ENCODE data around the gene MIPOL1. TPM values are rescaled to one million over a fixed set of nuclear protein-coding genes. Genes with fewer than 3 reads are reported as not detected.

MIPOL1 gene
- total RNA-seq, 3 donors from 2014 or later (not counting 1 experiment from before 2014, with no cell fraction given), result not detected

DNA sequence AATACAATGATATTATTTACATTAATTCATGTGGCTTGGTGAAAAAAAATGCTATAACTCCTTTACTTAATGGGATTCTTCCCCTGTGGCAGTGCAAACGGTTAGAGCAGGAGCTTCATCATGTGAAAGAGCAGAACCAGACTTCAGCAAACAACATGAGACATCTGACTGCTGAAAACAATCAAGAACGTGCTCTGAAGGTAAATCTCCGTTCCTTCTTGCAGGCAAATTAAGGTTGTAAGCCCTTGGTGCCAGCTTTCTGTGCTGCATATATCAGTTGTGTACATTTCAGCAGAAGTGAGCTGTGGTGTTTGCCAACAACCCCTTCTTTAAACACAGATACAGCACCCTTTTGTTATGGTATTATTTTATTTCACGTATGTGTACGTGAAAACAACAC is 171.7 kb downstream of the MIPOL1 start:
- Mint-ChIP-seq H3K4me3 (no peak overlapping the region), H3K4me1 (no peaks in the 10 kb centered on the region), H3K27ac (no peak overlapping the region), H3K36me3 (peaks cover 8% of the 10 kb centered on the region), H3K9me3 (peaks cover 10 to 17% of the 10 kb centered on the region in 2 donors), H3K27me3 (ENCODE audit: low read depth in 2 of 2) (no peaks in the 10 kb centered on the region)
- intact Hi-C loops (cut with micrococcal nuclease), result no loop called here
- 81% methylated on average over 3 of the region's 5 CpGs for WGBS (ENCODE audit: insufficient coverage)
- no peak for ATAC-seq
- Histone ChIP-seq H3K9me3 (ENCODE audit: control insufficient read depth, insufficient read depth, low read length) (no peaks in the 10 kb centered on the region), H3K27me3 (ENCODE audit: control insufficient read depth, insufficient read depth, low read length) (no peaks in the 10 kb centered on the region), H3K4me3 (ENCODE audit: low read length) (no peak overlapping the region), H3K4me1 (ENCODE audit: control insufficient read depth, insufficient read depth, low read length) (no peaks in the 10 kb centered on the region), H3K27ac (ENCODE audit: low read length) (no peak overlapping the region), H3K36me3 (ENCODE audit: control insufficient read depth, insufficient read depth, low read length) (no peaks in the 10 kb centered on the region)
- TF ChIP-seq, protein P1, sequence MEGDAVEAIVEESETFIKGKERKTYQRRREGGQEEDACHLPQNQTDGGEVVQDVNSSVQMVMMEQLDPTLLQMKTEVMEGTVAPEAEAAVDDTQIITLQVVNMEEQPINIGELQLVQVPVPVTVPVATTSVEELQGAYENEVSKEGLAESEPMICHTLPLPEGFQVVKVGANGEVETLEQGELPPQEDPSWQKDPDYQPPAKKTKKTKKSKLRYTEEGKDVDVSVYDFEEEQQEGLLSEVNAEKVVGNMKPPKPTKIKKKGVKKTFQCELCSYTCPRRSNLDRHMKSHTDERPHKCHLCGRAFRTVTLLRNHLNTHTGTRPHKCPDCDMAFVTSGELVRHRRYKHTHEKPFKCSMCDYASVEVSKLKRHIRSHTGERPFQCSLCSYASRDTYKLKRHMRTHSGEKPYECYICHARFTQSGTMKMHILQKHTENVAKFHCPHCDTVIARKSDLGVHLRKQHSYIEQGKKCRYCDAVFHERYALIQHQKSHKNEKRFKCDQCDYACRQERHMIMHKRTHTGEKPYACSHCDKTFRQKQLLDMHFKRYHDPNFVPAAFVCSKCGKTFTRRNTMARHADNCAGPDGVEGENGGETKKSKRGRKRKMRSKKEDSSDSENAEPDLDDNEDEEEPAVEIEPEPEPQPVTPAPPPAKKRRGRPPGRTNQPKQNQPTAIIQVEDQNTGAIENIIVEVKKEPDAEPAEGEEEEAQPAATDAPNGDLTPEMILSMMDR (IDR thresholded peaks at IDR 0.05), result no peak
- no peak for DNase-seq

DNA sequence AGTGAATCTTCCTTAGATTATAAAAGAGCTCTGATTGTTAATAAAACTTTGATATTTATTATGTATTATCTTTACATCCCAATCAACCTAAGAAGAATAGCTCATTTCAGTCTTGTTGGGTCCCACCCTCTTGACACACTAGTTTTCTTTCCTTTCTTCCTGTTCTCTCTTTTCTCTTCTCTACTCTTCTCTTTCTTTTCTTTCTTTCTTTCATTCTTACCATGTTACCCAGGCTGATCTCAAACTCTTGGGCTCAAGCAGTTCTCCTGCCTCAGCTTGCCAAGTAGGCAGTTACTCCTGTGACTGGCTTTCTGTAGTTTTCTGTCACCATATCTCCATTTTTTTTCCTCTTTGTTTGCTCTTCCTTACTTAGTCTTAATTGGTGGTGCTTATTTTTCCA is 177.8 kb downstream of the MIPOL1 start:
- no peak overlapping the region for H3K27ac ChIP-seq (ENCODE audit: low read length)
- H3K27me3 ChIP-seq (ENCODE audit: control insufficient read depth, insufficient read depth, low read length), result no peaks in the 10 kb centered on the region
- H3K27ac Mint-ChIP-seq, result no peak overlapping the region
- H3K4me3 Mint-ChIP-seq, result no peak overlapping the region
- TF ChIP-seq, protein P1 (IDR thresholded peaks at IDR 0.05), result no peak
- H3K9me3 ChIP-seq (ENCODE audit: control insufficient read depth, insufficient read depth, low read length), result no peaks in the 10 kb centered on the region
- no peaks in the 10 kb centered on the region for H3K27me3 Mint-ChIP-seq (ENCODE audit: low read depth in 2 of 2)
- H3K9me3 Mint-ChIP-seq, result peaks cover 14 to 22% of the 10 kb centered on the region in 2 donors
- intact Hi-C loops (cut with micrococcal nuclease), result no loop called here
- no peaks in the 10 kb centered on the region for H3K4me1 Mint-ChIP-seq
- H3K36me3 Mint-ChIP-seq, result peaks cover 7% of the 10 kb centered on the region
- ATAC-seq (no peak), DNase-seq (no peak)
- no peaks in the 10 kb centered on the region for H3K4me1 ChIP-seq (ENCODE audit: control insufficient read depth, insufficient read depth, low read length)
- H3K4me3 ChIP-seq (ENCODE audit: low read length), result no peak overlapping the region
- no peaks in the 10 kb centered on the region for H3K36me3 ChIP-seq (ENCODE audit: control insufficient read depth, insufficient read depth, low read length)

DNA sequence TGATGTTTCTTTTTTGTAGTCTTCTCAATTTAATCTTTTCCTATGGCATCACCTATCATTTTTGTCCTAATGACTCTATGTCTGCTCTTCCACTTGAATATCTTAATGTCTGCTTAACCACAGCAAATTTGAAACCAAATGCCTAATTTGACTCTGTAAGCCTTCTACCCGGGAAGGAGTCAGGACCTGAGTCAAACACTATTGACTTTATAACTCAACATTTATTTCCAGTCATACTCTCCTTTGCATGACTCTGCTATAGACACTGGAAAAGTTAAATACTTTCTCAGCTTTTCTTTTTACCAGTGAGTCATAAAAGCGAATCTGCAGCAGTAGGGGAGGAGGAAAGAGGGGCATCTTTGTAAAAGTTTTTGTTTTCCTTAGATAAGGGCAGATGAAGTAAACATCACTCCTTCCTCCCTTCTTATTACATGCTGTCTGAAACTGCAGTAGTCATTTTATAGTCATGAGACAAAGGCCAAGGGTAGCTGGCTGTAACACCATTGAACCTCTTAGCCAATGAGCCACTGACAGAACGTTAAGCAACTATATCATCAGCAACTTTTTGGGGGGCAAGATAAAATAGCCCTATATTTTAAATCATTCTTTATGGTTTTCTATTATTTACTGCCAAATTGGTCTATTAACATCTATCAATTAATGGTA is 179.3 kb downstream of the MIPOL1 start:
- Mint-ChIP-seq H3K36me3 (peaks cover 7% of the 10 kb centered on the region), H3K27me3 (ENCODE audit: low read depth in 2 of 2) (no peaks in the 10 kb centered on the region), H3K4me3 (no peak overlapping the region), H3K27ac (no peak overlapping the region), H3K9me3 (peaks cover 14 to 24% of the 10 kb centered on the region in 2 donors), H3K4me1 (no peaks in the 10 kb centered on the region)
- no peaks in the 10 kb centered on the region for H3K9me3 ChIP-seq (ENCODE audit: control insufficient read depth, insufficient read depth, low read length)
- intact Hi-C loops (cut with micrococcal nuclease), result no loop called here
- no peaks in the 10 kb centered on the region for H3K36me3 ChIP-seq (ENCODE audit: control insufficient read depth, insufficient read depth, low read length)
- ATAC-seq, result no peak
- WGBS (ENCODE audit: insufficient coverage), result 79% methylated on average over 2 of the region's 3 CpGs
- no peak overlapping the region for H3K27ac ChIP-seq (ENCODE audit: low read length)
- no peaks in the 10 kb centered on the region for H3K4me1 ChIP-seq (ENCODE audit: control insufficient read depth, insufficient read depth, low read length)
- no peak for DNase-seq
- H3K27me3 ChIP-seq (ENCODE audit: control insufficient read depth, insufficient read depth, low read length), result no peaks in the 10 kb centered on the region
- no peak overlapping the region for H3K4me3 ChIP-seq (ENCODE audit: low read length)
- TF ChIP-seq, protein P1 (IDR thresholded peaks at IDR 0.05), result no peak
